ENCODE results near the gene CYS1. TPM values are rescaled to one million over a fixed set of nuclear protein-coding genes. Genes with fewer than 3 reads are reported as not detected.

Gene CYS1
- total and polyA plus RNA-seq, 2 of the 13 experiments (the other 11 are each of a cell fraction or from before 2014, with no cell fraction given), result 0.04 TPM; not detected in 1

- TF ChIP-seq CEBPZ (IDR thresholded peaks at IDR 0.05; ENCODE audit: low read length) (no peak), ZNF496 (CRISPR knock-in tag; IDR thresholded peaks at IDR 0.05; ENCODE audit: insufficient replicate concordance) (no peak), ZBTB38 (CRISPR knock-in tag; IDR thresholded peaks at IDR 0.05) (peak; percentile 97), HINFP (CRISPR knock-in tag; IDR thresholded peaks at IDR 0.05; ENCODE audit: low read depth) (no peak), ATF7-NPFF (CRISPR knock-in tag; IDR thresholded peaks at IDR 0.05; ENCODE audit: low read depth) (peak; percentile 24; the same call in 1 of the 2 replicates), HMG20A (CRISPR knock-in tag; IDR thresholded peaks at IDR 0.05; ENCODE audit: borderline replicate concordance) (no peak), ZSCAN31 (CRISPR knock-in tag; IDR thresholded peaks at IDR 0.05; ENCODE audit: low read depth) (peak; percentile 10; the same call in 1 of the 2 replicates), ZNF768 (CRISPR knock-in tag; IDR thresholded peaks at IDR 0.05) (peak; percentile 49; the same call in 1 of the 2 replicates), HNRNPL (IDR thresholded peaks at IDR 0.05; ENCODE audit: low read depth, low read length) (no peak), CCDC6 (CRISPR knock-in tag; IDR thresholded peaks at IDR 0.05) (peak; percentile 91; the same call in 1 of the 2 replicates), ZFP90 (CRISPR knock-in tag; IDR thresholded peaks at IDR 0.05; ENCODE audit: borderline replicate concordance) (no peak), BRCA1 (CRISPR knock-in tag; IDR thresholded peaks at IDR 0.05) (no peak), ZNF790 (CRISPR knock-in tag; IDR thresholded peaks at IDR 0.05; ENCODE audit: borderline replicate concordance) (no peak)
- TF ChIP-seq, protein P1, sequence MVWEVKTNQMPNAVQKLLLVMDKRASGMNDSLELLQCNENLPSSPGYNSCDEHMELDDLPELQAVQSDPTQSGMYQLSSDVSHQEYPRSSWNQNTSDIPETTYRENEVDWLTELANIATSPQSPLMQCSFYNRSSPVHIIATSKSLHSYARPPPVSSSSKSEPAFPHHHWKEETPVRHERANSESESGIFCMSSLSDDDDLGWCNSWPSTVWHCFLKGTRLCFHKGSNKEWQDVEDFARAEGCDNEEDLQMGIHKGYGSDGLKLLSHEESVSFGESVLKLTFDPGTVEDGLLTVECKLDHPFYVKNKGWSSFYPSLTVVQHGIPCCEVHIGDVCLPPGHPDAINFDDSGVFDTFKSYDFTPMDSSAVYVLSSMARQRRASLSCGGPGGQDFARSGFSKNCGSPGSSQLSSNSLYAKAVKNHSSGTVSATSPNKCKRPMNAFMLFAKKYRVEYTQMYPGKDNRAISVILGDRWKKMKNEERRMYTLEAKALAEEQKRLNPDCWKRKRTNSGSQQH (CRISPR knock-in tag; IDR thresholded peaks at IDR 0.05; ENCODE audit: low read depth), result no peak
- TF ChIP-seq, protein P2, sequence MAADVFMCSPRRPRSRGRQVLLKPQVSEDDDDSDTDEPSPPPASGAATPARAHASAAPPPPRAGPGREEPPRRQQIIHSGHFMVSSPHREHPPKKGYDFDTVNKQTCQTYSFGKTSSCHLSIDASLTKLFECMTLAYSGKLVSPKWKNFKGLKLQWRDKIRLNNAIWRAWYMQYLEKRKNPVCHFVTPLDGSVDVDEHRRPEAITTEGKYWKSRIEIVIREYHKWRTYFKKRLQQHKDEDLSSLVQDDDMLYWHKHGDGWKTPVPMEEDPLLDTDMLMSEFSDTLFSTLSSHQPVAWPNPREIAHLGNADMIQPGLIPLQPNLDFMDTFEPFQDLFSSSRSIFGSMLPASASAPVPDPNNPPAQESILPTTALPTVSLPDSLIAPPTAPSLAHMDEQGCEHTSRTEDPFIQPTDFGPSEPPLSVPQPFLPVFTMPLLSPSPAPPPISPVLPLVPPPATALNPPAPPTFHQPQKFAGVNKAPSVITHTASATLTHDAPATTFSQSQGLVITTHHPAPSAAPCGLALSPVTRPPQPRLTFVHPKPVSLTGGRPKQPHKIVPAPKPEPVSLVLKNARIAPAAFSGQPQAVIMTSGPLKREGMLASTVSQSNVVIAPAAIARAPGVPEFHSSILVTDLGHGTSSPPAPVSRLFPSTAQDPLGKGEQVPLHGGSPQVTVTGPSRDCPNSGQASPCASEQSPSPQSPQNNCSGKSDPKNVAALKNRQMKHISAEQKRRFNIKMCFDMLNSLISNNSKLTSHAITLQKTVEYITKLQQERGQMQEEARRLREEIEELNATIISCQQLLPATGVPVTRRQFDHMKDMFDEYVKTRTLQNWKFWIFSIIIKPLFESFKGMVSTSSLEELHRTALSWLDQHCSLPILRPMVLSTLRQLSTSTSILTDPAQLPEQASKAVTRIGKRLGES (CRISPR knock-in tag; IDR thresholded peaks at IDR 0.05; ENCODE audit: borderline replicate concordance), result no peak
These were observed 36.2 kb downstream of the CYS1 start (continued) for GRCh38 chr2:10043906-10044601.

All from HepG2 (cell line).